ENCODE data around the gene THRB. TPM values are rescaled to one million over a fixed set of nuclear protein-coding genes. Genes with fewer than 3 reads are reported as not detected.

Gene THRB
- total and polyA plus RNA-seq, 9 of the 15 experiments (the other 6 are each of a cell fraction or from before 2014, with no cell fraction given) = 1.7 to 14.9 (median 6.9) TPM

- H3K4me1 ChIP-seq (replicated peaks in 1 of 2; ENCODE audit: control insufficient read depth in 2 of 2, insufficient read depth in 2 of 2, low read length in 2 of 2) = peaks cover 3 to 40% of the 10 kb centered on the region in 2 experiments; a peak in 3 of 5 replicates
Observed at GRCh38 chr3:24372559-24373197, 122.0 kb downstream of the THRB start.

More at GRCh38 chr3:24372559-24373197, 122.0 kb downstream of the THRB start:
- in situ Hi-C loops (cut with MboI) = no loop called here
- H3K4me3 ChIP-seq = no peak overlapping the region
- no peaks in the 10 kb centered on the region for H4K20me1 ChIP-seq (replicated peaks; ENCODE audit: control insufficient read depth, insufficient read depth, low read length)
- no peak overlapping the region for H3K4me2 ChIP-seq (ENCODE audit: insufficient read depth, low read length)
- H3K9me1 ChIP-seq (ENCODE audit: control insufficient read depth, insufficient read depth, low read length) = no peaks in the 10 kb centered on the region
- H2AFZ ChIP-seq (ENCODE audit: low read depth, low read length) = peak overlapping the region; percentile 58
- H3K36me3 ChIP-seq (ENCODE audit: control insufficient read depth, insufficient read depth, low read length) = no peaks in the 10 kb centered on the region; the same call in 2 of the 3 replicates
- DNase-seq (ENCODE audit: extremely low read depth in 1 of 4, low spot score in 3 of 4) (no peak), ATAC-seq (peak; percentile 15; the same call in 2 of the 3 replicates), FAIRE-seq (no peak)
- CTCF ChIA-PET (ENCODE audit: low intra/inter-chr PET ratio) = no interaction called here
- intact Hi-C loops (cut with micrococcal nuclease) = no loop called here
- POLR2A ChIA-PET = interaction anchor here (0.6 to 2.8 kb wide), 3 partner anchors 16 to 1057 kb away, joined by 3 to 11 read pairs (median 4); no protein-coding TSS in a partner anchor
- BruUV-seq (replicated peaks) = no TSS peak
- H3K27me3 ChIP-seq (ENCODE audit: control insufficient read depth in 2 of 2, insufficient read depth in 2 of 2, low read length in 2 of 2) = no peaks in the 10 kb centered on the region
- peak overlapping the region; percentile 56; the same call in 2 of the 3 replicates for H3K27ac ChIP-seq (ENCODE audit: extremely low read depth, low read depth, low read length)
- peak overlapping the region in 1 of 2 experiments; percentile 36; a peak in 1 of 4 replicates for H3K9ac ChIP-seq (ENCODE audit: insufficient read depth in 1 of 2, low read depth in 2 of 2, low read length in 2 of 2)
- TF ChIP-seq CBX1 (IDR thresholded peaks at IDR 0.05; ENCODE audit: low read depth) (no peak), GTF2B (IDR thresholded peaks at IDR 0.05; ENCODE audit: extremely low read depth, insufficient read length) (no peak)
- TF ChIP-seq, protein P1, sequence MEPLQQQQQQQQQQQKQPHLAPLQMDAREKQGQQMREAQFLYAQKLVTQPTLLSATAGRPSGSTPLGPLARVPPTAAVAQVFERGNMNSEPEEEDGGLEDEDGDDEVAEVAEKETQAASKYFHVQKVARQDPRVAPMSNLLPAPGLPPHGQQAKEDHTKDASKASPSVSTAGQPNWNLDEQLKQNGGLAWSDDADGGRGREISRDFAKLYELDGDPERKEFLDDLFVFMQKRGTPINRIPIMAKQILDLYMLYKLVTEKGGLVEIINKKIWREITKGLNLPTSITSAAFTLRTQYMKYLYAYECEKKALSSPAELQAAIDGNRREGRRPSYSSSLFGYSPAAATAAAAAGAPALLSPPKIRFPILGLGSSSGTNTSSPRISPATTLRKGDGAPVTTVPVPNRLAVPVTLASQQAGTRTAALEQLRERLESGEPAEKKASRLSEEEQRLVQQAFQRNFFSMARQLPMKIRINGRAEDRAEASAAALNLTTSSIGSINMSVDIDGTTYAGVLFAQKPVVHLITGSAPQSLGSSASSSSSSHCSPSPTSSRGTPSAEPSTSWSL (CRISPR knock-in tag; IDR thresholded peaks at IDR 0.05; ENCODE audit: borderline replicate concordance) = no peak
- peaks cover 11% of the 10 kb centered on the region; the same call in 1 of the 3 replicates for H3K79me2 ChIP-seq (ENCODE audit: control insufficient read depth, insufficient read depth, low read length)
- H3K9me3 ChIP-seq (replicated peaks; ENCODE audit: control insufficient read depth, insufficient read depth, low read depth, low read length) = no peaks in the 10 kb centered on the region
- 36% methylated on average over 3 of the region's 3 CpGs for WGBS (ENCODE audit: insufficient coverage, low coverage, missing lambda C conversion rate)

Measured in K562 (cell line).